GM19455 (cell line): Measurements from ENCODE around the gene SHE.

Experiments
- ATAC-seq: cut with Tn5 transposase; IDR thresholded peaks from one replicate; pipeline ENCODE4 v1.9.1; 2021; ENCODE audit not compliant: unreplicated experiment

SHE gene

GRCh38 chr1:154481053-154481452 is 21.2 kb downstream of the SHE start:
- ATAC-seq, result no peak

GRCh38 chr1:154479764-154480421 is 22.3 kb downstream of the SHE start:
- no peak for ATAC-seq

GRCh38 chr1:154478639-154479038 is 23.6 kb downstream of the SHE start:
- no peak for ATAC-seq

GRCh38 chr1:154478013-154478412 is 24.2 kb downstream of the SHE start:
- ATAC-seq, result no peak

- ATAC-seq, result no peak
Observed at GRCh38 chr1:154476791-154477190, 25.4 kb downstream of the SHE start.

DNA sequence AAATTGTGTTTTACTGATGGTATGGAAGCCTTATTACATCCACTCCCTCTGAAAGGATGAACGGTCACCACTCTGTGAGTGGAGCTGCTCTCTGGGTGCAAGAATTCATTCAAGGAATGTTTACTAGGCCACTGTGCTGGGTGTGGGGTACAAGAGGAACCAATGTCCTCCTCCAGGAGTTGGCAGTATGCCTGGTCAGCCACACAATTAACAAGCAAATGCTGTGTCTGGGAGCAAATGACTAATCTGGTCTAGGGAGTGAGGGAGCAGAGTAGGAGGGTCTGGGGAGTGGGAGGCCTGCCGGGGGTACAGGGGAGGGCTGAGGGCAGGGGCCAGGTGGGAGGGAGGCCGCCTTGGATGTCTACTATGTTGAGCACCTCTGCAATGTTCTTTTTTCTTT is 27.4 kb downstream of the SHE start:
- no peak for ATAC-seq

- ATAC-seq, result no peak
Observed at GRCh38 chr1:154471304-154471703, 30.9 kb downstream of the SHE start.

DNA sequence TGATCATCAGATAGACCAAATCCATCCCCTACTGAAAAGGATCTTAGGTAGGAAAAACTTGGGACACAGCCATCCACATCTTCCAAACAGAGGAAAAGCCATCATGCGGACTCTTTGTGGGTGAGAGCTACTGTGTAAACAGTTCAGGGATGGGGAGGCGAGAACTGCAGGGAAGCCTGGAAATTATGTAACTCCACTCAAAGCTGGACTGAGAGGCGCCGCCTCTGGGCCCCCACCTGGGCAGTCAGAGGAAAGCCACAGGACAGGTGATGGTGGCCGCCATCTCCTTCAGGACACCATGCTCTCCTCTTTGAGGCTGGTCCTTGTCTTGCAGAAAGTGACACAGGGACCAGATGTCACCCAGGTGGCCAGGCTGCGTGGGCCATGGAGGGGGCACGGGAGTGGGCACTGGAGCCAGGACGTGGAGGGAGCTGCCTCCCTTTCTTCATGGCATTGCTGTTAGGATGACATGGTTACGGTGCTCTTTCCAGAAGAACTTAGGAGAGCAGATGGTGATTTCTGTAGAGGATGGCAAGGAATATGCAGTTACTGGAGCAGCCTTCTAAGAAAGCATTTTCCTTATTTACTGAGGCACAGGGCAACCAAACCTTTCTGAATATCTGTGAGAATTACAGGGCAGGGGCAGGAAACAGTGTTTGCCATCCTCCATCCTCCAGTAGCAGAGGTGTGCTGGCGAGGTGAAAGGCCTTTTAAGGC is 32.2 kb downstream of the SHE start:
- no peak for ATAC-seq

- ATAC-seq, result no peak
Observed at GRCh38 chr1:154468535-154469250, 33.5 kb downstream of the SHE start.

GRCh38 chr1:154467434-154468102 is 34.6 kb downstream of the SHE start:
- no peak for ATAC-seq

GRCh38 chr1:154466921-154467417 is 35.2 kb downstream of the SHE start:
- no peak for ATAC-seq

GRCh38 chr1:154466206-154466605 is 36.0 kb downstream of the SHE start:
- ATAC-seq, result no peak

- ATAC-seq, result no peak
Observed at GRCh38 chr1:154465621-154466195, 36.5 kb downstream of the SHE start.

DNA sequence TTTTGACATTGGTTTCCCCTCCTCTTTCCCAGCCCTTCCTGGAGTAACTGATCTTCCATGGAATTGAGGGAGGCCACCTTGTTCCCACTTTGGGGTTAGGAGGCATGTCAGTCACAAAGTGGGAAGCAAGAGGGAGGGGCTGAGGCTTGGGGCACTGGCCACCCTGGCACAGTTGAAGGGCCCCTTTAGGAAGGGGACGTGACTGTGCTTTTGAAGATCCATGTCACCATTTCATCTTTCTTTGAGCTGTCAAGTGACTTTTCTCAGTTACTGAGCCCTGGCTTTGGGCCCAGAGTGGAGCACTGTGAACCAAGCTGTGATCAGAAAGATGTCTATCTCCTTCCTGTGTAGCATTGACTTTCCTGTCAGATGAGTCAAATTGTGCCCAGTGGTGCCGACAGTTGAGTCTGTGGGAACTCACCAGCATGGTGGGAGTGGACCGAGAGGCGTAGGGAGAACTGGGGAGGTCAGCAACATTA is 38.7 kb downstream of the SHE start:
- no peak for ATAC-seq

DNA sequence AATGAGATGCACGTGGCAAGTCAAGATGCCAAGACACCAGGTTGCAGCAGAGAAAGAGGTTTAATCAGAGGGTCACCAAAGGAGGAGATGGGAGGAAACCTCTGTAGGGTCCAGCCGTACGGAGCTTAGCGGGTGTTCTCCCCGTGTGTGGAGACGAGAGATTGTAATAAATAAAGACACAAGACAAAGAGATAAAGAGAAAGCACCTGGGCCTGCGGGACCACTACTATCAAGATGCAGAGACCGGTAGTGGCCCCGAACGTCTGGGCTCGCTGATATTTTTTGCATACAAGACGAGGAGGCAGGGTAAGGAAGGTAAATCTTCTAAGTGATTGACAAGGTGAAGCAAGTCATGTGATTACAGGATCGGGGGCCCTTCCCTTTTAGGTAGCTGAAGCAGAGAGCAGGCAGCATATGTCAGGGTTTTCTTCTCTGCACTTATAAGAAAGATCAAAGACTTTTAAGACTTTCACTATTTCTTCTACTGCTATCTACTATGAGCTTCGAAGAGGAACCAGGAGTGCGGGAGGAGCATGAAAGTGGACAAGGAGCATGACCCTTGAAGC is 41.4 kb downstream of the SHE start:
- ATAC-seq, result no peak

DNA sequence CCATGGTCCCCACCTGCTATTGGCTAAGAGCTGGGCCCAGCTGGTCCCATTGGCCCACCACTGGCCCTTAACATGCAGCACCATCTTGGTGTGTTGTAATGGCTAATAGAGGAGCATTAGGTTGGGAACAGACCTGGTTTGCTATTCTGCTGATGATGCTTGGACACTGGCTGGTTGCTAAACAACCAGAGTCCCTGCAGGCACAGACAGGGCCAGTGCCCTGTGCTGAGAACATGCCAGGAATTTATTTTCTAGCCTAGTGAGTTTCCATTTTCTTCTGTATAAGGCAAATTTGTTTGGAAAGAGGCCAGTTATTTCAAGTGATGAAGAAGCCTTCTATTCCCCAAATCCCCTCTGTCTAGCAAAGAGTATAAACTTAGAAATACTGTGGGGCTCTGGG is 43.1 kb downstream of the SHE start:
- ATAC-seq, result no peak

DNA sequence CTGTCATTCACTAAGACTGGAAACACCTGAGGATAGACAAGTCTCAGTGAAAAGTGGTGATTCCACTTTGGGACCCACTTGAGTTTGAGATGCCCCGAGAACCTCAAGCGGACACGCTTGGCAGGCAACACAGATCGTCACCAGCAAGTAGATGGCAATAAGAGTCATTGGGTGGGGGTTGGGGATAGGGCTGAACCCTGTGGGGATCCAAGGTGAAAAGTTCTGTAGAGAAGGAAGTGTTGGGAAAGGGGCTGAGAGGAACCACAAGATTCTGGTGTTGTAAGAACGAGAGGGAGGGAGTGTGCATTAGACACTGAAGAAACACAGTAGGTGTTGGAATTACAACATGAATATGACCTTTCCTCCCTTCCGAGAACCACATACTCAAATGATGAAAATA is 45.6 kb downstream of the SHE start:
- ATAC-seq, result no peak

DNA sequence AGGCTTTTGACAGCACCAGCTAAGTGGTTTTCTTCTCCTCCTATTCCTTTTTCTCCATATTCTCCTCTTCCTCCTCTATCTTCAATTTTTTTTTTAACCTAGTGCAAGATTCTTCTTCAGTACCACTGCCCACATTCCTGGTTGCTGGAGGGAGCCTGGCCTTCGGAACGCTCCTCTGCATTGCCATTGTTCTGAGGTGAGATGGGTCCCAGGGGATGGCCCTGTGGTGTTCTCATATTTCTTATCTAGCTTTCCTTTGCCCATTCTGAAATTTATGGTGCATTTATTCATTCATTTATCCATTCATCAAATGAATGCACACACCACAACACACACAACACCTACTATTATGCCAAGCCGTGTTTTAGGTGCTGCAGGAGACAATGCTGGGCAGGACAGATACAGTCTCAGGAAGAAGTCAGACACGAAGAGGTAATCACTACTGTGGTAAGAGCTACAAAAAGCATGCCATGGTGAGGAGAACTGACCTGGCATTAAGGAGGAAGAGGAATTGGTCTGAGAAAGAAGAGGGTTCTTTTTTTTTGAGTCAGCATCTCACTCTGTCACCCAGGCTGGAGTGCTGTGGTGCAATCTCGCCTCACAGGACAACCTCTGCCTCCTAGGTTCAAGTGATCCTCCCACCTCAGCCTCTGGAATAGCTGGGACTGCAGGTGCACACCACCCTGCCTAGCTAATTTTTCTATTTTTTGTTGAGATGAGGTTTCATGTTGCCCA is 47.7 kb downstream of the SHE start:
- no peak for ATAC-seq

DNA sequence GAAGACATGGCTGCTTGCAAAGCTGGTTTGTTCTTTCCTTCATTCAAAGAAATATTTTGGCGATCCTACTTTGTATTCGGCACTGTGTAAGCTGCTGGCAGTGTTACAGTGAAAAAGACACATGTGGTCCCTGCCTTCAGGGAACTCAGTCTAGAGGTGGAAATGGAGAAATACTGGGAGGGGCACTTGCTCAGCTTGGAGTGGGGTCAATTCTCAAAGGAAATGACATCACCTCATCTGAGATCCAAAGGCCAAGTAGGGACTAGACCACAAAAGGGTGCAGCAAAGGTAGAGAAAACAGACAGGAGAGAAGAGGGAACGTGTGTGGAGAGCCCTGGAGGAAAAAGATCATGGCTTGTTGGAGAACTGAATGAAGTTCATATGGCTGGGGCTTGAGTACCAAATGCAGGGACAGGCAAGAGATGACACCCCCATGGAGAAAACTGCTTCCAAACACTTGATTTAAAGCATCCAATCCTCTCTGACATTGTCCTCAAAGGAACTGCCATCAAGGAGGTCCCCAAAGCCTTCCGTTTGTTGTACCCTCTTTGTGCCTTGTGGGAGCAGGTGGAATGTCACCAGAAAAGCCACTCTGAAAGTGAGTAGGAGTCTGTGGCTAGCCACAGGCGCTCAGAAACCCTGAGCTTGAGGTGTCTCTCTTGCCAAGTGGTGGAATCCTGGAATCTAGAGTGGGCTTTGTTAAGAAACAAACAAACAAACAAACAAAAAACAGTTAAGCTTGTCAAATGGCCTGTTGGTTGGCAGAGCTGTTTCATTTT is 48.4 kb downstream of the SHE start:
- ATAC-seq, result no peak
